ENCODE data around the gene CAMLG. TPM values are rescaled to one million over a fixed set of nuclear protein-coding genes. Genes with fewer than 3 reads are reported as not detected.

CAMLG gene
- total and polyA plus RNA-seq, 9 of the 15 experiments (the other 6 are each of a cell fraction or from before 2014, with no cell fraction given) = 11.3 to 22.0 (median 16.3) TPM

DNA sequence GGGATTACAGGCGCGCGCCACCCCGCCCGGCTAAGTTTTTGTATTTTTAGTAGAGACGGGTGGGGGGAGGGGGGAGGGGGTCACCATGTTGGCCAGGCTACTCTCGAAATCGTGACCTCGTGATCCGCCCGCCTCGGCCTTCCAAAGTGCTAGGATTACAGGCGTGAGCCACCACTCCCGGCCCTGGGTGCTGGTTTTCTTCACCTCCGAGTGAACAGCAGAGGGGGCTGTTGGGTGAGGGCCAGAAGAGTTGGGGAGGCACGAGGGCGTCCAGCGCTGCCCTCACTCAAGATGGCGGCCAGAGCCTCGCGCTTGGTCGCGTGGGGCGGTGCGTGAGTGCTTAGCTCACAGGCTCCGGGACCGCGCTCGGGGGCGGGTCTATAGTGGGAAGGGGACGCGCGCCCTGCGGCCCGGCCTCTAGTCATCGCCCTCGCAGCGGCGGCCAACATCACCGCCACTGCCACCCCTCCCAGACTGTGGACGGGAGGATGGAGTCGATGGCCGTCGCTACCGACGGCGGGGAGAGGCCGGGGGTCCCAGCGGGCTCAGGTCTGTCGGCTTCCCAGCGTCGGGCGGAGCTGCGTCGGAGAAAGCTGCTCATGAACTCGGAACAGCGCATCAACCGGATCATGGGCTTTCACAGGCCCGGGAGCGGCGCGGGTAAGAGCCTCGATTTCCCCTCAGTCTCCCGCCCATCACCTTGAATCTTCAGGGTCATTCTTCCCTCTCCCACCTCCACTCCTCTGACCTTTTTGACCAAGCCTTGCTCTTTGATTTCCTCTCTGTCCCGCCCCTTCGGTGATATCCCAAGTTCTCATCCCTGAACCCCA, at the start of gene CAMLG (continued):
- TF ChIP-seq LCOR (CRISPR knock-in tag; IDR thresholded peaks at IDR 0.05) = peak; percentile 98
- TF ChIP-seq RUNX1 (IDR thresholded peaks at IDR 0.05; ENCODE audit: low read depth) = peak; percentile 84; the same call in 1 of the 2 replicates
- TF ChIP-seq SRSF1 (IDR thresholded peaks at IDR 0.05; ENCODE audit: low read depth, low read length) = no peak
- TF ChIP-seq CEBPB (tag; IDR thresholded peaks at IDR 0.05) = no peak
- TF ChIP-seq CSDE1 (IDR thresholded peaks at IDR 0.05) = peak in 1 of 2 experiments; percentile 64; a peak in 1 of 4 replicates
- no peak for TF ChIP-seq RBM17 (IDR thresholded peaks at IDR 0.05; ENCODE audit: borderline replicate concordance, low read depth, low read length)
- TF ChIP-seq NFIX (CRISPR knock-in tag; IDR thresholded peaks at IDR 0.05; ENCODE audit: low read depth) = no peak
- TF ChIP-seq, protein P1, sequence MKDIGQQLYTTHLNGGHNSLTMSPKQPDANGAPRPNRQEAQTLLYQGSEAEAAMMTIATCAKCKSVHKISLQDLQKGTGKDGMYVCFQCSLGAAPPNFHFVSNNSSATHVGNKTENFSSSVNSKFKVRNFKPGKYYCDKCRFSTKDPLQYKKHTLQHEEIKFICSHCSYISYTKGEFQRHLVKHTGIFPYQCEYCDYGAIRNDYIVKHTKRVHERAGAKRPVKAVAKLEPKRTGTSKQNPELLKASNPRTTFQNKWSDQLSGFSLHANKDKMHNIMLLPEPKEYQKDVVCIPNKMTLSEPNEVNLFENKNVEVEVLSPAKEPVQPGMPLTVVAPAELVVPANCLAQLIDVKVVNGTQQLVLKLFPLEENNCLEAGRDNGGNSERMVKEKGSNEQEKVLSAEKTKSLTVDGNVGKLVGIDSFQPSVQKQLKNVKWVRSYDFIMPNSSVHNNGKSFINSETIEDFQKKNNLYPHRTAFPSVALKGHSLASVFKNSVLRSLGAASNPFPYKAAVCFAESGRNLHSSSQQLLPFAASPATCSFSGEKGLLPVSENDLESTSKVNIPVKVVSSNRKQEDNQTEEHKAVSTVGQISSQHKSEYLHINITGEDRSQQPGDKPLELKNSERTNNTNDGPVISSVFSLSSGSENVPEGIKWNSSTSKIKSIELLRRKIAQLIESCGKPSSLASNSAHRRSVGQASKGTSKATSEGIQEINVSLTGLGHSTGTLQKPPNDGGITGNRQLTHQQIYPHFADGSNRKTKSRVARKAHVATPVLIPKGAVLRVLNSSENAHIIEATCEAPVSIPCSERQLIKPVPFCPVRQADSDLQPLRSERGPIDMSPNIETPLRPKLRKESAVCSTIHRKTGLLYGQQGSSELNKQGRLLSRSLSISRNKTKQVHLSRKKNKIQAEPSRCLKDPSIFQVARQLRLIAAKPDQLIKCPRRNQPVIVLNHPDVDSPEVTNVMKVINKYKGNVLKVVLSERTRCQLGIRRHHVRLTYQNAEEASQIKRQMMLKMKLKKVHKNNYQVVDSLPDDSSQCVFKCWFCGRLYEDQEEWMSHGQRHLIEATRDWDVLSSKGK (CRISPR knock-in tag; IDR thresholded peaks at IDR 0.05) = no peak
- TF ChIP-seq C11orf30 (IDR thresholded peaks at IDR 0.05; ENCODE audit: low read depth) = peak; percentile 48
- TF ChIP-seq POLR2G (IDR thresholded peaks at IDR 0.05; ENCODE audit: low read depth, low read length) = peak; percentile 97
- no peak for TF ChIP-seq ETS2 (tag; IDR thresholded peaks at IDR 0.05; ENCODE audit: borderline replicate concordance, poor library complexity, severe bottlenecking)
- peak; percentile 53; the same call in 1 of the 2 replicates for TF ChIP-seq CBX5 (IDR thresholded peaks at IDR 0.05; ENCODE audit: borderline replicate concordance, low read depth)
- TF ChIP-seq THRAP3 (IDR thresholded peaks at IDR 0.05; ENCODE audit: borderline replicate concordance) = no peak
- no peak for TF ChIP-seq BRF2 (IDR thresholded peaks at IDR 0.05; ENCODE audit: borderline replicate concordance, insufficient read depth, insufficient read length)
- peak; percentile 91 for TF ChIP-seq CBX1 (IDR thresholded peaks at IDR 0.05; ENCODE audit: low read depth)
- TF ChIP-seq ZNF589 (CRISPR knock-in tag; IDR thresholded peaks at IDR 0.05; ENCODE audit: low read depth) = 0 out of 2 replicates have a peak, but pooled peaks have one; percentile 20
- TF ChIP-seq FOXK1 (CRISPR knock-in tag; IDR thresholded peaks at IDR 0.05; ENCODE audit: borderline replicate concordance) = no peak
- TF ChIP-seq GTF2F1 (IDR thresholded peaks at IDR 0.05; ENCODE audit: low read depth, low read length) = peak; percentile 69; the same call in 1 of the 2 replicates
- TF ChIP-seq MTA3 (IDR thresholded peaks at IDR 0.05; ENCODE audit: borderline replicate concordance) = peak; percentile 78; the same call in 1 of the 2 replicates
- no peak for TF ChIP-seq MAFG (tag; conservative IDR thresholded peaks at IDR 0.05)
- TF ChIP-seq SPI1 (IDR thresholded peaks at IDR 0.05; ENCODE audit: borderline replicate concordance, low read depth, low read length) = no peak
- peak; percentile 59 for TF ChIP-seq POLR2B (IDR thresholded peaks at IDR 0.05; ENCODE audit: low read depth, partially characterized antibody)
- TF ChIP-seq TRIM28 (IDR thresholded peaks at IDR 0.05) = peak; percentile 71; the same call in 1 of the 2 replicates
- no peak for TF ChIP-seq E2F5 (CRISPR knock-in tag; IDR thresholded peaks at IDR 0.05)

Measured in K562 (cell line).